ENCODE measurements around the gene ERC2.

ERC2 gene

GRCh38 chr3:55723653-55724406 is 744.4 kb downstream of the ERC2 start:
- DNase-seq: no peak

GRCh38 chr3:55721716-55722484 is 746.4 kb downstream of the ERC2 start:
- DNase-seq: no peak

- no peak for DNase-seq
Observed at GRCh38 chr3:55720614-55721013, 747.7 kb downstream of the ERC2 start.

GRCh38 chr3:55719508-55719907 is 748.8 kb downstream of the ERC2 start:
- DNase-seq: no peak

- no peak for DNase-seq
Observed at GRCh38 chr3:55719006-55719405, 749.3 kb downstream of the ERC2 start.

- no peak for DNase-seq
Observed at GRCh38 chr3:55718521-55718921, 749.7 kb downstream of the ERC2 start.

- DNase-seq: no peak
Observed at GRCh38 chr3:55718074-55718473, 750.2 kb downstream of the ERC2 start.

- DNase-seq: no peak
Observed at GRCh38 chr3:55717481-55717880, 750.8 kb downstream of the ERC2 start.

- DNase-seq: no peak
Observed at GRCh38 chr3:55716611-55717225, 751.5 kb downstream of the ERC2 start.

- DNase-seq: no peak
Observed at GRCh38 chr3:55716044-55716443, 752.2 kb downstream of the ERC2 start.

GRCh38 chr3:55714057-55714456 is 754.2 kb downstream of the ERC2 start:
- DNase-seq: no peak

GRCh38 chr3:55711646-55712045 is 756.6 kb downstream of the ERC2 start:
- no peak for DNase-seq

- DNase-seq: no peak
Observed at GRCh38 chr3:55709411-55710012, 758.8 kb downstream of the ERC2 start.

GRCh38 chr3:55708921-55709320 is 759.3 kb downstream of the ERC2 start:
- no peak for DNase-seq

GRCh38 chr3:55708242-55708641 is 760.0 kb downstream of the ERC2 start:
- no peak for DNase-seq

- no peak for DNase-seq
Observed at GRCh38 chr3:55704521-55704920, 763.7 kb downstream of the ERC2 start.

GRCh38 chr3:55702822-55703221 is 765.4 kb downstream of the ERC2 start:
- no peak for DNase-seq

- no peak for DNase-seq
Observed at GRCh38 chr3:55701997-55702396, 766.3 kb downstream of the ERC2 start.

- no peak for DNase-seq
Observed at GRCh38 chr3:55698831-55699230, 769.4 kb downstream of the ERC2 start.

GRCh38 chr3:55697177-55697865 is 770.9 kb downstream of the ERC2 start:
- no peak for DNase-seq

- DNase-seq: no peak
Observed at GRCh38 chr3:55692957-55693558, 775.2 kb downstream of the ERC2 start.

- DNase-seq: no peak
Observed at GRCh38 chr3:55692295-55692956, 775.8 kb downstream of the ERC2 start.
